Activated CD4-positive, alpha-beta T cell treated with anti-CD3 and anti-CD28 coated beads, Interleukin-2, amount 50 U/mL, for 24 hours (primary cell): ENCODE results near the gene DSCAM.

ENCODE experiments used
- DNase-seq, 2 donors: peaks; one replicate each; pipeline ENCODE4 v3.0.0-alpha.2; 2020; ENCODE audit warnings: low read depth in 1 of 2, low spot score in 1 of 2

DSCAM gene

GRCh38 chr21:40714536-40714935 lies 132.4 kb downstream of the DSCAM start:
- no peak for DNase-seq

- DNase-seq: no peak
Measured at GRCh38 chr21:40707656-40708244, 139.2 kb downstream of the DSCAM start.

- DNase-seq: no peak
Measured at GRCh38 chr21:40706806-40707655, 139.9 kb downstream of the DSCAM start.

- no peak for DNase-seq
Measured at GRCh38 chr21:40706176-40706575, 140.8 kb downstream of the DSCAM start.

GRCh38 chr21:40704141-40704540 lies 142.8 kb downstream of the DSCAM start:
- DNase-seq: no peak

GRCh38 chr21:40699366-40699765 lies 147.6 kb downstream of the DSCAM start:
- no peak for DNase-seq

GRCh38 chr21:40696246-40696645 lies 150.7 kb downstream of the DSCAM start:
- no peak for DNase-seq

GRCh38 chr21:40689840-40690360 lies 157.1 kb downstream of the DSCAM start:
- DNase-seq: no peak

GRCh38 chr21:40689217-40689616 lies 157.7 kb downstream of the DSCAM start:
- no peak for DNase-seq

- DNase-seq: no peak
Measured at GRCh38 chr21:40688106-40688864, 158.7 kb downstream of the DSCAM start.

- DNase-seq: no peak
Measured at GRCh38 chr21:40687625-40688024, 159.3 kb downstream of the DSCAM start.

- no peak for DNase-seq
Measured at GRCh38 chr21:40686526-40686925, 160.4 kb downstream of the DSCAM start.

GRCh38 chr21:40685141-40685540 lies 161.8 kb downstream of the DSCAM start:
- DNase-seq: no peak

- no peak for DNase-seq
Measured at GRCh38 chr21:40684726-40685125, 162.2 kb downstream of the DSCAM start.

- DNase-seq: no peak
Measured at GRCh38 chr21:40683349-40683748, 163.6 kb downstream of the DSCAM start.

GRCh38 chr21:40681164-40681859 lies 165.6 kb downstream of the DSCAM start:
- DNase-seq: no peak

- DNase-seq: no peak
Measured at GRCh38 chr21:40680311-40680710, 166.6 kb downstream of the DSCAM start.

- DNase-seq: no peak
Measured at GRCh38 chr21:40678681-40679284, 168.2 kb downstream of the DSCAM start.

- DNase-seq: no peak
Measured at GRCh38 chr21:40675017-40675416, 171.9 kb downstream of the DSCAM start.

- no peak for DNase-seq
Measured at GRCh38 chr21:40672602-40673001, 174.4 kb downstream of the DSCAM start.

GRCh38 chr21:40671716-40672115 lies 175.2 kb downstream of the DSCAM start:
- no peak for DNase-seq
